ENCODE data around the gene ANTKMT. TPM values are rescaled to one million over a fixed set of nuclear protein-coding genes. Genes with fewer than 3 reads are reported as not detected.

ANTKMT gene
- total and polyA plus RNA-seq, 4 donors, result 14.0 to 29.7 (median 19.7) TPM

GRCh38 chr16:725463-726187, 4.7 kb downstream of the ANTKMT start:
- H3K27me3 ChIP-seq (ENCODE audit: control insufficient read depth in 4 of 4, insufficient read depth in 4 of 4, low read length in 3 of 4), result peaks cover 0 to 2% (median 0%) of the 10 kb centered on the region in 4 donors
- peaks cover 0 to 3% (median 0%) of the 10 kb centered on the region in 4 donors for H3K36me3 ChIP-seq (ENCODE audit: control insufficient read depth in 4 of 4, insufficient read depth in 3 of 4, low read depth in 1 of 4, low read length in 3 of 4)
- H3K4me3 ChIP-seq (ENCODE audit: low read depth in 1 of 3, low read length in 3 of 3), result no peak overlapping the region
- peaks cover 8 to 28% (median 22%) of the 10 kb centered on the region in 4 donors for H3K4me1 ChIP-seq (ENCODE audit: control insufficient read depth in 4 of 4, insufficient read depth in 4 of 4, low read length in 3 of 4)
- H3K9me3 ChIP-seq (ENCODE audit: control insufficient read depth in 4 of 4, low read length in 3 of 4), result no peaks in the 10 kb centered on the region
- no peak overlapping the region for H3K27ac ChIP-seq (ENCODE audit: low read depth in 1 of 2, low read length in 2 of 2)
- WGBS, result 62% methylated on average over 23 of the region's 23 CpGs
- TF ChIP-seq RAD21 (IDR thresholded peaks at IDR 0.05), result no peak
- TF ChIP-seq RXRA (IDR thresholded peaks at IDR 0.05), result no peak
- no peak for TF ChIP-seq NR2F2 (IDR thresholded peaks at IDR 0.05)
- TF ChIP-seq EGR1 (IDR thresholded peaks at IDR 0.05; ENCODE audit: low read depth in 2 of 2), result no peak
- no peak for TF ChIP-seq TAF1 (conservative IDR thresholded peaks at IDR 0.05)
- no peak for TF ChIP-seq JUND (IDR thresholded peaks at IDR 0.05)
- TF ChIP-seq GABPA (IDR thresholded peaks at IDR 0.05 in 1 of 2, conservative IDR thresholded peaks at IDR 0.05 in 1 of 2), result no peak
- TF ChIP-seq SP1 (IDR thresholded peaks at IDR 0.05), result no peak
- no peak for TF ChIP-seq HNF4A (conservative IDR thresholded peaks at IDR 0.05)
- no peak for TF ChIP-seq ATF3 (IDR thresholded peaks at IDR 0.05)
- TF ChIP-seq FOXA1 (IDR thresholded peaks at IDR 0.05), result no peak
- TF ChIP-seq REST (IDR thresholded peaks at IDR 0.05), result no peak
- TF ChIP-seq ZBTB33 (IDR thresholded peaks at IDR 0.05), result no peak
- no peak for TF ChIP-seq HNF4G (IDR thresholded peaks at IDR 0.05)
- no peak for TF ChIP-seq YY1 (IDR thresholded peaks at IDR 0.05)
- no peak for TF ChIP-seq MAX (IDR thresholded peaks at IDR 0.05)
- no peak for TF ChIP-seq FOXA2 (IDR thresholded peaks at IDR 0.05)
- TF ChIP-seq CTCF (IDR thresholded peaks at IDR 0.05; ENCODE audit: low read depth, low read length, missing input control), result no peak
- no peak overlapping the region for H3K9ac ChIP-seq (ENCODE audit: low read depth in 1 of 2, low read length in 2 of 2)
- DNase-seq (ENCODE audit: low spot score), result no peak

All from liver (tissue), 9 donors.